ENCODE measurements around the gene MGAT4A.

GRCh38 chr2:98769784-98770183 is 38.9 kb upstream of the MGAT4A start:
- no peak for TF ChIP-seq EZH2 (IDR thresholded peaks at IDR 0.05; ENCODE audit: borderline replicate concordance, insufficient read depth, low read depth, low read length, poor library complexity, severe bottlenecking)
- TF ChIP-seq CTCF (IDR thresholded peaks at IDR 0.05), result no peak
